Naive thymus-derived CD4-positive, alpha-beta T cell (primary cell): ENCODE measurements around the gene PLPPR5. TPM values are rescaled to one million over a fixed set of nuclear protein-coding genes. Genes with fewer than 3 reads are reported as not detected.
"Not testable (repeated sequence)": the region's sequence is repeated elsewhere in the genome, so short reads cannot be mapped to it uniquely, and the experiment has no call there.

Source experiments
- ATAC-seq: fragments of 150-1000 bp; cut with Tn5 transposase; 2 replicates; pipeline ENCODE4 v1.10.0; 2021; ENCODE audit warnings: mild to moderate bottlenecking, moderate library complexity
- CTCF ChIA-PET: fragments of 350-600 bp; sonication (Branson Sonifier 250); formaldehyde crosslinking; loops from one replicate; lab custom pipeline; 2021; ENCODE audit warnings: antibody characterized with exemption; lab: Charles Lee
- POLR2A ChIA-PET: fragments of 350-600 bp; sonication (Branson Sonifier 250); formaldehyde crosslinking; loops from one replicate; lab custom pipeline; 2021; ENCODE audit warnings: antibody characterized with exemption, inconsistent platforms; lab: Charles Lee
- DNase-seq, 9 donors: peaks; one replicate each; pipeline versions ENCODE4 v3.0.0 to v3.0.0-alpha.2; 2020 to 2022; ENCODE audit warnings: mixed read lengths in 1 of 9
- H3K27ac ChIP-seq: one replicate; pipeline ENCODE4 v1.7.0; 2013; ENCODE audit warnings: mild to moderate bottlenecking, low read depth, low read length, moderate library complexity
- H3K27me3 ChIP-seq, 2 donors: one replicate each; pipeline ENCODE4 v1.7.0; 2013; ENCODE audit warnings: low read length in 2 of 2, mild to moderate bottlenecking in 2 of 2, moderate library complexity in 2 of 2; ENCODE audit not compliant: control insufficient read depth in 2 of 2, insufficient read depth in 2 of 2
- H3K36me3 ChIP-seq, 3 experiments: 1 replicate in 2 of 3; 2 replicates in 1 of 3; pipeline ENCODE4 v1.7.0; 2013; ENCODE audit warnings: low read length in 3 of 3, mild to moderate bottlenecking in 3 of 3, moderate library complexity in 1 of 3; ENCODE audit not compliant: insufficient read depth in 3 of 3, control insufficient read depth in 2 of 3
- H3K4me1 ChIP-seq, 2 donors: one replicate each; pipeline ENCODE4 v1.7.0; 2013; ENCODE audit warnings: low read length in 2 of 2, mild to moderate bottlenecking in 2 of 2, moderate library complexity in 1 of 2; ENCODE audit not compliant: control insufficient read depth in 2 of 2, insufficient read depth in 2 of 2
- H3K4me3 ChIP-seq: 2 replicates; pipeline ENCODE4 v1.7.0; 2013; ENCODE audit warnings: mild to moderate bottlenecking, low read length
- H3K9me3 ChIP-seq, 3 experiments: 1 replicate in 2 of 3; 2 replicates in 1 of 3; pipeline ENCODE4 v1.7.0; 2013; ENCODE audit warnings: low read length in 3 of 3; ENCODE audit not compliant: control insufficient read depth in 2 of 3
- H3K27ac Mint-ChIP-seq, 9 donors: one replicate each; pipeline ENCODE4 v1.8.0; 2020 to 2022; ENCODE audit warnings: mixed read lengths in 9 of 9, mild to moderate bottlenecking in 8 of 9, moderate library complexity in 5 of 9, inconsistent platforms in 2 of 9
- H3K27me3 Mint-ChIP-seq, 5 donors: one replicate each; pipeline ENCODE4 v1.8.0; 2021 to 2022; ENCODE audit warnings: mixed read lengths in 5 of 5, mild to moderate bottlenecking in 1 of 5
- H3K36me3 Mint-ChIP-seq, 5 donors: one replicate each; pipeline ENCODE4 v1.8.0; 2020 to 2022; ENCODE audit warnings: mixed read lengths in 5 of 5, mild to moderate bottlenecking in 3 of 5, inconsistent platforms in 1 of 5
- H3K4me1 Mint-ChIP-seq, 7 donors: one replicate each; pipeline ENCODE4 v1.8.0; 2020 to 2022; ENCODE audit warnings: mixed read lengths in 7 of 7, mild to moderate bottlenecking in 3 of 7, inconsistent platforms in 1 of 7
- H3K4me3 Mint-ChIP-seq, 10 donors: one replicate each; pipeline ENCODE4 v1.8.0; 2020 to 2022; ENCODE audit warnings: mild to moderate bottlenecking in 10 of 10, mixed read lengths in 10 of 10, moderate library complexity in 6 of 10, inconsistent platforms in 2 of 10
- H3K9me3 Mint-ChIP-seq, 11 donors: one replicate each; pipeline ENCODE4 v1.8.0; 2020 to 2022; ENCODE audit warnings: mixed read lengths in 11 of 11, mild to moderate bottlenecking in 4 of 11, inconsistent platforms in 1 of 11, moderate library complexity in 1 of 11
- intact Hi-C, 2 donors: fragments of 100-400 bp; cut with micrococcal nuclease; formaldehyde crosslinking; loops; one replicate each; pipeline ENCODE4 v1.15.1; 2023
- polyA plus RNA-seq, 2 donors: library from polyadenylated mRNA; unstranded; fragments of 300-500 nt; fragmentation: Illumina TruSeq; gene quantifications; one replicate each; pipeline ENCODE4 v1.2.3, GENCODE V29; 2021
- total RNA-seq, 6 experiments: library from RNA in 5 of 6; stranded (reverse) in 5 of 6; gene quantifications; 1 replicate in 5 of 6; 2 replicates in 1 of 6; pipeline ENCODE4 v1.2.3 and lab custom pipeline; 2021 to 2026

The PLPPR5 gene, protein sequence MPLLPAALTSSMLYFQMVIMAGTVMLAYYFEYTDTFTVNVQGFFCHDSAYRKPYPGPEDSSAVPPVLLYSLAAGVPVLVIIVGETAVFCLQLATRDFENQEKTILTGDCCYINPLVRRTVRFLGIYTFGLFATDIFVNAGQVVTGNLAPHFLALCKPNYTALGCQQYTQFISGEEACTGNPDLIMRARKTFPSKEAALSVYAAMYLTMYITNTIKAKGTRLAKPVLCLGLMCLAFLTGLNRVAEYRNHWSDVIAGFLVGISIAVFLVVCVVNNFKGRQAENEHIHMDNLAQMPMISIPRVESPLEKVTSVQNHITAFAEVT
- total RNA-seq (not detected), polyA plus RNA-seq (not detected), total RNA-seq (lab: John Stamatoyannopoulos, UW) (not detected)

DNA sequence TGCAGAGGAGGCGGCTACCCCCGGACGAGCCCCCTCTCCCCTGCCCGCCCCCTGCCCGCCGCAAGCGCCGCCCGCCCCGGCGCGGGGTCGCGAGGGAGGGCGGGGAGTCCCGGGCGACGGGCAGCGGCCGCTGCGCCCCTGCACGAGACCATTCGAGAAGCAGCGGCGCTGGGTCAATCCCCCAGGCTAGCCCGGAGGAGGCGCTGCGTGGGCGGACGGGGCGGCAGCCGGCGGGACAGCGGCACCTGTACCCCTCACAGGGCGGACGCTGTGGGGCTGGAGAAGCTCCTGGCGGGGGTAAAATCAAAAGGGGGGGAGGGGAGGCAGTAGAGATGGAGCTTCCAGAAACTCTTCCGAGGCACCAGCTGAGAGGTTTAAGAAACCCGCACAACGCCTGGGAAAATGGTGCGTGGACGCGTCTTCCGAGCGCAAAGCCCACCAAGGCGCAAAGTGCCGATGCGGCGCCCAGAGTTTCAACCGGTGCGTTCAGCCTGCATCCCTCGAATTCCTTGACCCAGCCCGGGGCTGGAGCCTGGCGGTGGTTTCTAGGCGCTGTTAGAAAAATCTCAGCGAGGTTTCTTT, at the start of gene PLPPR5:
Gene PLPPR5 (minus strand): TSS at position 1 of the 582 bp plus-strand sequence. CDS start 190 bp downstream, outside the sequence.
- peaks cover 41 to 70% (median 53%) of the 10 kb centered on the region in 5 donors for H3K27me3 Mint-ChIP-seq
- peaks cover 0 to 16% (median 6%) of the 10 kb centered on the region in 7 donors for H3K4me1 Mint-ChIP-seq
- ATAC-seq (peak; percentile 28), DNase-seq (peak in 3 of 9 donors; percentile 5 to 22 (median 12))
- no peaks in the 10 kb centered on the region for H3K9me3 ChIP-seq
- no peaks in the 10 kb centered on the region for H3K36me3 ChIP-seq
- H3K27ac ChIP-seq: no peak within 1 kb of the TSS
- no peak within 1 kb of the TSS for H3K27ac Mint-ChIP-seq
- H3K4me3 ChIP-seq: peak within 1 kb of the TSS; percentile 36
- H3K4me3 Mint-ChIP-seq: peak within 1 kb of the TSS; percentile 61 to 86 (median 78)
- ChIA-PET POLR2A (no interaction called here), CTCF (no interaction called here)
- no peaks in the 10 kb centered on the region for H3K9me3 Mint-ChIP-seq
- intact Hi-C loops: loop anchor here in 1 of 2 donors (2.0 kb wide), 1 partner anchor 210 kb away; no protein-coding TSS in a partner anchor
- H3K27me3 ChIP-seq: peaks cover 6 to 12% of the 10 kb centered on the region in 2 donors
- no peaks in the 10 kb centered on the region for H3K36me3 Mint-ChIP-seq
- peaks cover 0 to 4% of the 10 kb centered on the region in 2 donors for H3K4me1 ChIP-seq

DNA sequence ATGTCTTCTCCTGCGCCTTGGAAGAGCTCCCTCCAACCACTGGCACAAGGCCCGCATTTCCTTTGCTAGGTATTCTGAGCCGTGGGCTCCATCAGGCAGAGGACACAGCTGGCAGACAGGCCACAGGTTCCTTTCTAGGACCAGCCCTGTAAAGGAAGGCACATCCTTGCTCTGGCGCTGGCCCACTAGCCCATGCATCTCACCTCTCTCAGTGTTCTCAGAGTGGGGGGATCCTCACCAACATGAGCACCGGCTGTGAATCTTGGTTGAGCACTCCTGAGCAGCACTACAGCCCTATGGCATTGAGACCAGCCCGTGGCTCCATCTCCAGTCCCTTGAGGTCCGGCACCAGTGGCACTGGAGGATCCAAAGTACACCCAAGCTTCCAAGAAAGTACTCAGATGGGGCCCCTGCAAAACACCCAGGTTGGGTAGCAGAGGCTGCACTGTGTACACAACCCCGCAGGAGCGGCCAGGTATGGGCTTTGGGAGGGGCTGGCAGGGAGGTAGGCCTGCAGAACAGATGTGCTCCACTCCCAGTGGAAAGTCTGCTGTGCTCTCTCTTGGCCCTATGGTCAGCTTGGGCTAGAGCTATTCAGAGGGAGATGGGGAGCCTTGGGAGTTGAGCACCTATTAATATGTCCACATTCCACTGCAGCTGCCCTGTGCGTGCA, 47.1 kb upstream of the PLPPR5 start:
- no peak for ATAC-seq
- ChIA-PET CTCF (no interaction called here), POLR2A (no interaction called here)
- Histone ChIP-seq H3K9me3 (no peaks in the 10 kb centered on the region), H3K27ac (no peak overlapping the region), H3K27me3 (no peaks in the 10 kb centered on the region), H3K4me3 (no peak overlapping the region), H3K4me1 (no peaks in the 10 kb centered on the region), H3K36me3 (no peaks in the 10 kb centered on the region)
- Mint-ChIP-seq H3K27ac (no peak overlapping the region), H3K9me3 (peaks cover 0 to 3% (median 0%) of the 10 kb centered on the region in 11 donors), H3K36me3 (no peaks in the 10 kb centered on the region), H3K4me3 (no peak overlapping the region), H3K4me1 (peaks cover 0 to 1% (median 0%) of the 10 kb centered on the region in 7 donors), H3K27me3 (peaks cover 0 to 6% (median 4%) of the 10 kb centered on the region in 5 donors)
- intact Hi-C loops: no loop called here
- no peak for DNase-seq

DNA sequence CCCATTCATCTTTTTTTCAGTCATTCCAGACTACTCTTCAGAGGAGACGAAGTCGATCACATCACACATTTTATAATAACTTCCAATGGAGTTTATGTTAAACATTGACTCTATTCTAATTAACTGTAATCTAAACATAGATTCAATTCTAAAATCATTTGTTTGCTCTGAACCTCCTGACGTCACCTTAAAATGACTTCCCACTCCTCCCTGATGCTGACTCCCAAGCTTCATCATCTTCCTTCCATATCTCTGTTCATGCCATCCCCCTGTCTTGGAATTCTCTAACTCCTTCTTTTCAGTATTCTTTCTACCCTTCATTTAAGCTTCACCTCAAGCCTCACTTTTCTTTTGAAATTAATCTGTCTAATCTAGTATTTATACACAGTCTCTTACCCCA, 45.1 kb upstream of the PLPPR5 start:
- Histone ChIP-seq H3K27ac (no peak overlapping the region), H3K36me3 (no peaks in the 10 kb centered on the region), H3K27me3 (no peaks in the 10 kb centered on the region), H3K4me3 (no peak overlapping the region), H3K9me3 (no peaks in the 10 kb centered on the region), H3K4me1 (no peaks in the 10 kb centered on the region)
- Mint-ChIP-seq H3K27ac (no peak overlapping the region), H3K27me3 (peaks cover 0 to 3% (median 0%) of the 10 kb centered on the region in 5 donors), H3K4me1 (peaks cover 0 to 1% (median 0%) of the 10 kb centered on the region in 7 donors), H3K36me3 (no peaks in the 10 kb centered on the region), H3K4me3 (no peak overlapping the region), H3K9me3 (peaks cover 0 to 7% (median 0%) of the 10 kb centered on the region in 11 donors)
- ATAC-seq (no peak), DNase-seq (no peak)
- ChIA-PET POLR2A (no interaction called here), CTCF (no interaction called here)
- intact Hi-C loops: no loop called here

DNA sequence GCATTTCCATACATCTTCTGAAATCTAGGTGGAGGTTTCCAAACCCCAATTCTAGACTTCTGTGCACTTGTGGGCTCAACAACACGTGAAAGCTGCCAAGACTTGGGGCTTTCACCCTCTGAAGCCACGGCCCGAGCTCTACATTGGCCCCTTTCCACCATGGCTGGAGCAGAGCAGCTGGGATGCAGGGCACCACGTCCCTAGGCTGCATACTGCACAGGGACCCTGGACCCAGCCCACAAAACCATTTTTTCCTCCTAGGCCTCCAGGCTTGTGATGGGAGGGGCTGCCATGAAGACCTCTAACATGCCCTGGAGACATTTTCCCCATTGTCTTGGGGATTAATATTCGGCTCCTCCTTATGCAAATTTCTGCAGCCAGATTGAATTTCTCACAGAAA, 32.1 kb upstream of the PLPPR5 start:
- H3K4me3 ChIP-seq, H3K4me3 Mint-ChIP-seq, H3K27ac Mint-ChIP-seq, intact Hi-C loops, H3K36me3 ChIP-seq, H3K4me1 Mint-ChIP-seq, H3K4me1 ChIP-seq, H3K27me3 ChIP-seq, ATAC-seq, CTCF ChIA-PET, DNase-seq, H3K27ac ChIP-seq, POLR2A ChIA-PET: not testable (repeated sequence)
- H3K9me3 ChIP-seq: peaks cover 0 to 22% (median 0%) of the 10 kb centered on the region in 3 experiments
- H3K27me3 Mint-ChIP-seq: peaks cover 0 to 30% (median 15%) of the 10 kb centered on the region in 5 donors
- H3K36me3 Mint-ChIP-seq: peaks cover 0 to 33% (median 30%) of the 10 kb centered on the region in 5 donors
- H3K9me3 Mint-ChIP-seq: peaks cover 20 to 83% (median 46%) of the 10 kb centered on the region in 11 donors

DNA sequence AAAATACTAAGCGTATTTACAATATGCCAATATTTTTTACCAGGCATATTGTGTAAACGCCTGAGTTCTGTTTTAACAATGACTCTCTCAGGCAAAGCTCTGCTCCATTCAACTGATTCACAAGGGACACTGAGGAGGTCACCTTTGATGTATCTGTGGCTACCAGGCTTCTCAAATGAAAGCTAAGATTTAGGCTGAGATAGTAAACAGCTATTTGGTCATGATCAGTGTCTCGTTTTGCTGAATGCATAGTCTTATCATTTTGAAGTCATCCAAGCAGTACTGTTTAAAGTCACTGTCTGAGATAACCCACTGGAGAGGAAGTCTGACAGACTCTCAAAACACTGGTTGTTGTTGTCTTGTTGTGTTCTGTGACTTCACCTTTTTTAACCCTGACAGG, 13.7 kb upstream of the PLPPR5 start:
- Histone ChIP-seq H3K4me3 (no peak overlapping the region), H3K9me3 (no peaks in the 10 kb centered on the region), H3K27ac (no peak overlapping the region), H3K36me3 (no peaks in the 10 kb centered on the region), H3K4me1 (no peaks in the 10 kb centered on the region), H3K27me3 (no peaks in the 10 kb centered on the region)
- Mint-ChIP-seq H3K9me3 (peaks cover 0 to 2% (median 0%) of the 10 kb centered on the region in 11 donors), H3K36me3 (no peaks in the 10 kb centered on the region), H3K4me3 (no peak overlapping the region), H3K27ac (no peak overlapping the region), H3K27me3 (peaks cover 0 to 3% (median 0%) of the 10 kb centered on the region in 5 donors), H3K4me1 (no peaks in the 10 kb centered on the region)
- POLR2A ChIA-PET: interaction anchor here (0.6 kb wide), 1 partner anchor 8 kb away, joined by 3 read pairs; no protein-coding TSS in a partner anchor
- ATAC-seq (no peak), DNase-seq (no peak)
- intact Hi-C loops: no loop called here
- CTCF ChIA-PET: interaction anchor here (0.6 kb wide), 1 partner anchor 9 kb away, joined by 3 read pairs; no protein-coding TSS in a partner anchor

DNA sequence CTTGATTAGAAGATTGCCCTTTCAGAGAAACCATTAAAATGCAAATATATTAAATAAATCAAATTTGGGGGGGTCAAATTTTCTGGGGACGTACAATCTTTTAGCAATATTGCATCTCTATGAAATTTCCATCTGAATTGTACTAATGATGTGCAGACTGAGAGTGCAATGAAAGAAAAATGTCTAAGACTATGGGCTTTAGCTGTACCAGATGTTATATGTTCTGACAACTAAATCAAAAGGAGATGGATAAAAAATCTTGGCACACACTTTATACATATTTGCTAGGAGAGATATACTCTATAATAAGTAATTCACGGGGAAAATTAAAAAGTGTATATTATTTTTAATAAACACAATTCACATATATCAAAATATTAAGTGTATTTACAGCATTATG, 13.0 kb upstream of the PLPPR5 start:
- Histone ChIP-seq H3K36me3 (no peaks in the 10 kb centered on the region), H3K9me3 (no peaks in the 10 kb centered on the region), H3K27ac (no peak overlapping the region), H3K4me1 (no peaks in the 10 kb centered on the region), H3K4me3 (no peak overlapping the region), H3K27me3 (no peaks in the 10 kb centered on the region)
- ChIA-PET POLR2A (interaction anchor here (0.6 kb wide), 1 partner anchor 8 kb away, joined by 3 read pairs; no protein-coding TSS in a partner anchor), CTCF (no interaction called here)
- DNase-seq: no peak
- H3K4me3 Mint-ChIP-seq: no peak overlapping the region
- H3K4me1 Mint-ChIP-seq: no peaks in the 10 kb centered on the region
- no peak for ATAC-seq
- peaks cover 0 to 2% (median 0%) of the 10 kb centered on the region in 11 donors for H3K9me3 Mint-ChIP-seq
- peaks cover 0 to 3% (median 0%) of the 10 kb centered on the region in 5 donors for H3K27me3 Mint-ChIP-seq
- no peak overlapping the region for H3K27ac Mint-ChIP-seq
- H3K36me3 Mint-ChIP-seq: no peaks in the 10 kb centered on the region
- intact Hi-C loops: no loop called here
